H9 (cell line): ENCODE data around the gene FBRSL1. TPM values are rescaled to one million over a fixed set of nuclear protein-coding genes. Genes with fewer than 3 reads are reported as not detected.

Experiments
- DNase-seq: peaks from one replicate; pipeline ENCODE4 v3.0.0-alpha.2; 2017
- H2AFZ ChIP-seq: one replicate; pipeline ENCODE4 v1.6.1; 2013; ENCODE audit warnings: mild to moderate bottlenecking, low read length, control low read depth, moderate library complexity
- H2AK5ac ChIP-seq: 2 replicates; pipeline ENCODE4 v1.6.1; 2013; ENCODE audit warnings: low read length, control low read depth, mixed read lengths; ENCODE audit not compliant: insufficient read length
- H2BK120ac ChIP-seq: one replicate; pipeline ENCODE4 v1.6.1; 2013; ENCODE audit warnings: low read depth, mild to moderate bottlenecking, low read length, control low read depth, inconsistent platforms; ENCODE audit not compliant: poor library complexity, severe bottlenecking
- H2BK12ac ChIP-seq: 2 replicates; pipeline ENCODE4 v1.6.1; 2013; ENCODE audit warnings: low read length, control low read depth, mixed read lengths, low read depth; ENCODE audit not compliant: insufficient read length
- H2BK15ac ChIP-seq: 2 replicates; pipeline ENCODE4 v1.6.1; 2013; ENCODE audit warnings: low read depth, low read length, control low read depth
- H2BK20ac ChIP-seq: one replicate; pipeline ENCODE4 v1.6.1; 2013; ENCODE audit warnings: low read depth, mild to moderate bottlenecking, low read length, control low read depth, inconsistent platforms; ENCODE audit not compliant: poor library complexity, severe bottlenecking
- H2BK5ac ChIP-seq: 2 replicates; pipeline ENCODE4 v1.6.1; 2013; ENCODE audit warnings: low read length, control low read depth, mixed read lengths; ENCODE audit not compliant: insufficient read length
- H3K14ac ChIP-seq: 2 replicates; pipeline ENCODE4 v1.6.1; 2013; ENCODE audit warnings: low read length, control low read depth; ENCODE audit not compliant: insufficient read depth
- H3K18ac ChIP-seq: 2 replicates; pipeline ENCODE4 v1.6.1; 2013; ENCODE audit warnings: low read depth, mild to moderate bottlenecking, mixed read lengths, low read length, control low read depth; ENCODE audit not compliant: insufficient read length
- H3K23ac ChIP-seq: 2 replicates; pipeline ENCODE4 v1.6.1; 2013; ENCODE audit warnings: low read length, control low read depth, mixed read lengths, low read depth; ENCODE audit not compliant: insufficient read length
- H3K23me2 ChIP-seq: 2 replicates; pipeline ENCODE4 v1.6.1; 2013; ENCODE audit warnings: low read depth, mild to moderate bottlenecking, mixed read lengths, low read length, control low read depth; ENCODE audit not compliant: insufficient read length, poor library complexity, severe bottlenecking
- H3K27ac ChIP-seq: 2 replicates; pipeline ENCODE4 v1.5.1; 2013; ENCODE audit warnings: low read length, control low read depth, mixed read lengths, low read depth; ENCODE audit not compliant: insufficient read length
- H3K27me3 ChIP-seq: 2 replicates; pipeline ENCODE4 v1.6.1; 2013; ENCODE audit warnings: low read length, control low read depth, inconsistent platforms; ENCODE audit not compliant: insufficient read depth
- H3K4ac ChIP-seq: 2 replicates; pipeline ENCODE4 v1.6.1; 2013; ENCODE audit warnings: low read depth, mild to moderate bottlenecking, control low read depth, inconsistent platforms, low read length, moderate library complexity
- H3K4me1 ChIP-seq: 2 replicates; pipeline ENCODE4 v1.6.1; 2013; ENCODE audit warnings: low read length, control low read depth, inconsistent platforms; ENCODE audit not compliant: insufficient read depth
- H3K4me2 ChIP-seq: 2 replicates; pipeline ENCODE4 v1.6.1; 2013; ENCODE audit warnings: low read length, control low read depth, mixed read lengths; ENCODE audit not compliant: insufficient read length, insufficient read depth
- H3K56ac ChIP-seq: 2 replicates; pipeline ENCODE4 v1.6.1; 2013; ENCODE audit warnings: low read depth, mild to moderate bottlenecking, mixed read lengths, low read length, control low read depth; ENCODE audit not compliant: insufficient read length
- H3K79me1 ChIP-seq: 2 replicates; pipeline ENCODE4 v1.6.1; 2013; ENCODE audit warnings: low read depth, mild to moderate bottlenecking, moderate library complexity, low read length, control low read depth, inconsistent platforms; ENCODE audit not compliant: insufficient read depth, poor library complexity, severe bottlenecking
- H3K79me2 ChIP-seq: 2 replicates; pipeline ENCODE4 v1.6.1; 2013; ENCODE audit warnings: low read length, control low read depth, inconsistent platforms; ENCODE audit not compliant: insufficient read depth
- H3K9ac ChIP-seq: 2 replicates; pipeline ENCODE4 v1.6.1; 2013; ENCODE audit warnings: low read length, control low read depth, mixed read lengths; ENCODE audit not compliant: insufficient read length; ENCODE audit errors: extremely low read depth
- H3K9me3 ChIP-seq: one replicate; pipeline ENCODE4 v1.6.1; 2013; ENCODE audit warnings: low read depth, low read length, inconsistent platforms; ENCODE audit not compliant: control insufficient read depth
- H3T11ph ChIP-seq: one replicate; pipeline ENCODE4 v1.6.1; 2013; ENCODE audit warnings: mild to moderate bottlenecking, low read length, control low read depth, inconsistent platforms
- H4K20me1 ChIP-seq: one replicate; pipeline ENCODE4 v1.6.1; 2013; ENCODE audit not compliant: control insufficient read depth, insufficient read length, insufficient read depth
- H4K5ac ChIP-seq: 2 replicates; pipeline ENCODE4 v1.6.1; 2013; ENCODE audit warnings: low read depth, mild to moderate bottlenecking, mixed read lengths, low read length, control low read depth; ENCODE audit not compliant: insufficient read length
- H4K8ac ChIP-seq: replicated peaks from 2 replicates; pipeline ENCODE4 v1.6.1; 2013; ENCODE audit warnings: low read length, control low read depth, mixed read lengths, low read depth; ENCODE audit not compliant: insufficient read length
- H4K91ac ChIP-seq: 2 replicates; pipeline ENCODE4 v1.6.1; 2013; ENCODE audit warnings: low read depth, mild to moderate bottlenecking, moderate library complexity, mixed read lengths, low read length, control low read depth; ENCODE audit not compliant: insufficient read length
- H3K27ac Mint-ChIP-seq, 3 experiments: 2 replicates in 2 of 3; 3 replicates in 1 of 3; pipeline ENCODE4 v1.8.0; 2020 to 2021; ENCODE audit warnings: mixed read lengths in 3 of 3, mild to moderate bottlenecking in 1 of 3, moderate library complexity in 1 of 3
- H3K27me3 Mint-ChIP-seq: 2 replicates; pipeline ENCODE4 v1.8.0; 2021; ENCODE audit warnings: low read depth, mild to moderate bottlenecking, moderate library complexity, mixed read lengths
- H3K36me3 Mint-ChIP-seq, 3 experiments: 2 replicates in 2 of 3; 3 replicates in 1 of 3; pipeline ENCODE4 v1.8.0; 2020 to 2021; ENCODE audit warnings: low read depth in 3 of 3, mixed read lengths in 3 of 3; ENCODE audit not compliant: insufficient read depth in 1 of 3
- H3K4me1 Mint-ChIP-seq, 2 experiments: 2 replicates each; pipeline ENCODE4 v1.8.0; 2020; ENCODE audit warnings: mixed read lengths in 2 of 2
- H3K4me3 Mint-ChIP-seq, 2 experiments: 2 replicates in 1 of 2; 3 replicates in 1 of 2; pipeline ENCODE4 v1.8.0; 2020 to 2021; ENCODE audit warnings: mild to moderate bottlenecking in 2 of 2, mixed read lengths in 2 of 2, moderate library complexity in 1 of 2
- H3K9me3 Mint-ChIP-seq, 2 experiments: 2 replicates in 1 of 2; 3 replicates in 1 of 2; pipeline ENCODE4 v1.8.0; 2020; ENCODE audit warnings: mild to moderate bottlenecking in 2 of 2, mixed read lengths in 2 of 2, moderate library complexity in 1 of 2
- WGBS: extraction: QIAGEN DNeasy Blood & Tissue Kit; methylation state at CpG from one replicate; pipeline ENCODE4 v1.1.7; 2013; ENCODE audit warnings: missing lambda C conversion rate, low lambda C conversion rate, mixed read lengths; ENCODE audit not compliant: insufficient read length; ENCODE audit errors: extremely low coverage; 5-methylcytosine and 5-hydroxymethylcytosine counted together
- total RNA-seq: library from RNA; stranded (reverse); gene quantifications from 2 replicates; pipeline ENCODE4 v1.2.1, GENCODE V29; 2021
- TF ChIP-seq, protein P1 (sequence below): fragments of 200-600 bp; sonication (generic); conservative IDR thresholded peaks from 3 replicates; pipeline ENCODE4 v1.8.0; 2021; ENCODE audit warnings: antibody characterized with exemption, mild to moderate bottlenecking

FBRSL1 gene
- total RNA-seq, 1 experiment from 2014 or later: 90.8 TPM

DNA sequence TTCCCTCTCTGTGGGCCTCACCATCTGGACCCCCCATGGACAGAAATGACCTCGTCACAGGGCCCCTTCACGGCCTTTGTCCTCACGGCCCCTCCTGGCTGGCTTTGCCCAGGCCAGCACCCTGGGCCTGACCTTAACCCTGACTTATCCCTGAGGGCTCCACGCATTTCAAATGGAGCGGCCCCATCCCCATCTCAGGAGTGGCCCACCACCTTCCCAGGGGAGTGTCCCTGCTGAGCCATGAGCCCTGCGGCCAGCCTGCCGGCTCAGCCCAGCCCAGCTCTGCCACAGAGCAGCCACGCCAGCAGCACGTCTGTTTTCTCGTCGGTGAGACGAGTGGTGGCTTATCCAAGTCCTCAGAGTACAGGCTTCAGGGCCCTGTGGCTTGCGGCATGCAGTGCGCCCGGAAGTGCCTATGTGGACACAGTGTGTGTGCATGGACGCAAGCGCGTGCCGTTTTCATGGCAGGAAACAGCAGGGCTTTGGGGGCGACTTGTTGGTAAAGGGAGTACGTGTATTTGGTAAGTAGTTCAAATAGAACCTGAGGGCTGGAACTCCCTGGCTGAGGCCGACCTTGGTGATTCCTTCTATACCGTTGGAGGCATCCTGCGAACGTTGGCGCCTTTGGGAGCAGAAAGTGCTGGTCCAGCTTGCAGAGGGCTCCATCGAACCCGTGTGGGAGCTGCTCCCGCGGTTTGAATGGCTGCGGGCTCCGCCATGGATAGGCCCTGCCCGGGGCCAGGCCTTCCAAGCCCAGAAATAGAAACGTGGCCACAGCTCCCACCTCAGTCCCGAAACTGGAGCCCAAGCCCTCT is 68.3 kb downstream of the FBRSL1 start:
- H3K4me2 ChIP-seq: no peak overlapping the region
- Mint-ChIP-seq H3K9me3 (no peaks in the 10 kb centered on the region), H3K4me1 (peaks cover 0 to 6% of the 10 kb centered on the region in 2 experiments; a peak in 2 of 4 replicates), H3K4me3 (peak overlapping the region; percentile 60 to 61; a peak in 2 of 5 replicates), H3K27me3 (peaks cover 62% of the 10 kb centered on the region), H3K27ac (no peak overlapping the region), H3K36me3 (peaks cover 0 to 1% (median 0%) of the 10 kb centered on the region in 3 experiments; a peak in 3 of 7 replicates)
- H3K9ac ChIP-seq: no peak overlapping the region
- H2BK120ac ChIP-seq: no peak overlapping the region
- TF ChIP-seq, protein P1, sequence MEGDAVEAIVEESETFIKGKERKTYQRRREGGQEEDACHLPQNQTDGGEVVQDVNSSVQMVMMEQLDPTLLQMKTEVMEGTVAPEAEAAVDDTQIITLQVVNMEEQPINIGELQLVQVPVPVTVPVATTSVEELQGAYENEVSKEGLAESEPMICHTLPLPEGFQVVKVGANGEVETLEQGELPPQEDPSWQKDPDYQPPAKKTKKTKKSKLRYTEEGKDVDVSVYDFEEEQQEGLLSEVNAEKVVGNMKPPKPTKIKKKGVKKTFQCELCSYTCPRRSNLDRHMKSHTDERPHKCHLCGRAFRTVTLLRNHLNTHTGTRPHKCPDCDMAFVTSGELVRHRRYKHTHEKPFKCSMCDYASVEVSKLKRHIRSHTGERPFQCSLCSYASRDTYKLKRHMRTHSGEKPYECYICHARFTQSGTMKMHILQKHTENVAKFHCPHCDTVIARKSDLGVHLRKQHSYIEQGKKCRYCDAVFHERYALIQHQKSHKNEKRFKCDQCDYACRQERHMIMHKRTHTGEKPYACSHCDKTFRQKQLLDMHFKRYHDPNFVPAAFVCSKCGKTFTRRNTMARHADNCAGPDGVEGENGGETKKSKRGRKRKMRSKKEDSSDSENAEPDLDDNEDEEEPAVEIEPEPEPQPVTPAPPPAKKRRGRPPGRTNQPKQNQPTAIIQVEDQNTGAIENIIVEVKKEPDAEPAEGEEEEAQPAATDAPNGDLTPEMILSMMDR: no peak
- H2BK20ac ChIP-seq: no peak overlapping the region
- no CpG with 5 or more reads among the region's 35 CpGs for WGBS
- peaks cover 4% of the 10 kb centered on the region; the same call in 1 of the 2 replicates for H3K27me3 ChIP-seq
- no peak overlapping the region for H3K4ac ChIP-seq
- no peaks in the 10 kb centered on the region for H3K4me1 ChIP-seq
- no peak overlapping the region for H3T11ph ChIP-seq
- DNase-seq: no peak
- peaks cover 4% of the 10 kb centered on the region; the same call in 1 of the 2 replicates for H3K79me2 ChIP-seq
- H4K8ac ChIP-seq: no peak overlapping the region
- H2AFZ ChIP-seq: no peak overlapping the region
- H3K27ac ChIP-seq: no peak overlapping the region
- no peaks in the 10 kb centered on the region for H4K20me1 ChIP-seq
- no peak overlapping the region for H2AK5ac ChIP-seq
- H3K14ac ChIP-seq: no peak overlapping the region
- no peak overlapping the region for H3K56ac ChIP-seq
- H4K91ac ChIP-seq: no peak overlapping the region
- no peak overlapping the region for H4K5ac ChIP-seq
- H3K9me3 ChIP-seq: no peaks in the 10 kb centered on the region
- H3K23me2 ChIP-seq: peaks cover 4% of the 10 kb centered on the region
- no peak overlapping the region for H2BK15ac ChIP-seq
- H3K23ac ChIP-seq: no peak overlapping the region
- H2BK5ac ChIP-seq: no peak overlapping the region
- no peak overlapping the region for H2BK12ac ChIP-seq
- H3K18ac ChIP-seq: no peak overlapping the region
- peaks cover 5% of the 10 kb centered on the region for H3K79me1 ChIP-seq
